Fibroblast of pulmonary artery (primary cell): ENCODE data around the gene AGTRAP.

Experiments used
- DNase-seq: peaks from one replicate; pipeline ENCODE4 v3.0.0-alpha.2; 2010; ENCODE audit warnings: low read depth
- H3K4me3 ChIP-seq: replicated peaks from 2 replicates; pipeline ENCODE4 v1.5.1; 2011; ENCODE audit warnings: low read depth, mild to moderate bottlenecking, control low read depth, low read length, moderate library complexity
- CTCF ChIP-seq: IDR thresholded peaks from 2 replicates; pipeline ENCODE4 v1.5.1; 2011; ENCODE audit warnings: mild to moderate bottlenecking, control low read depth, low read length, inconsistent platforms; ENCODE audit errors: missing control alignments

AGTRAP gene

DNA sequence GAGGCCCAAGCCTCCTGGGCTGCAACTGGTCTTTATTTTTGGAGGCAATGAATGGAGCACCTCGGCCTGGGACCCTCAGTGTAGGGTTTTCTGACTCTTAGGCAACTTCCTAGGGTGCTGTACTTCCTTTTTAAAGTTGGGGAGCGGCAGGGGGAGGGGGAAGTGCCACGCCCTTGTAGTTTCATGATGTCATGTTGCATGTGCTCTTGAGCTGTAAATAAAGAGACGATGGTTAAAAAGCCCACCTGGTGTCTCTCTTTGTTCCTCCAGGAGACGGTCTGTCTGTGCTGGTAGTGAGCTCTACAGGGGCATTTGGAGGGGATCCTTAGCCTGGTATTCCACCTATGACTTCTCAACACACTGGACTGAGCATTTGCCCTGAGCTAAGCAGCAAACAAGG, 10.3 kb upstream of the AGTRAP start:
- no peak overlapping the region for H3K4me3 ChIP-seq
- DNase-seq: no peak
- no peak for TF ChIP-seq CTCF

- no peak for DNase-seq
- no peak for TF ChIP-seq CTCF
- no peak overlapping the region for H3K4me3 ChIP-seq
Measured at GRCh38 chr1:11727119-11727518, 8.8 kb upstream of the AGTRAP start.

DNA sequence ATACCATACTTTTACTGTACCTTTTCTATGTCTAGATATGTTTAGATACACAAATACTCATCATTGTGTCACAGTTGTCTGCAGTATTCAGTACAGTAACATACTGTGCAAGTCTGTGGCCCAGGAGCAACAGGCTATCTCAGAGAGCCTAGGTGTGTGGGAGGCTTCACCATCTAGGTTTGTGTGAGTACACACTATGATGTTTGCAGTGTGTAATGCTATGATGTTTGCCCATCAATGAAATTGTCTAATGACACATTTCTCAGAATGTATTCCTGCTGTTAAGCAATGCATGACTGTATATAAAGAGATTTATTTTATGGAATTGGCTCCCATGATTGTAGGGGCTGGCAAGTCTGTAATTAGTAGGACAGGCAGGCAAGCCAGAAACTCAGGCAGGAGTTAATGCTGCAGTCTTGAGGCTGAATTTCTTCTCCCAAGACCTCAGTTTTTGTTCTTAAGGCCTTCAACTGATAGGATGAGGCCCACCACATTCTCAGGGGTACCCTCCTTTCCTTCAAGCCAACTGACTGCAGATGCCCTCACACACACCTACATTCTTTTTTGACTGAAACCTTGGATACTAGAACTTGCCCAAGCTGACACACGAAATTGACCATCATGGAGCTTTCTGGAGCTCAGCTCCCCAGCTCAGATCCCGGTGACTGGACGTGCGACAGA, 7.7 kb upstream of the AGTRAP start:
- no peak overlapping the region for H3K4me3 ChIP-seq
- TF ChIP-seq CTCF: no peak
- no peak for DNase-seq

- TF ChIP-seq CTCF: no peak
- DNase-seq: no peak
- H3K4me3 ChIP-seq: no peak overlapping the region
Measured at GRCh38 chr1:11729155-11729497, 6.8 kb upstream of the AGTRAP start.

GRCh38 chr1:11729498-11730428, 6.2 kb upstream of the AGTRAP start:
- TF ChIP-seq CTCF: no peak
- no peak overlapping the region for H3K4me3 ChIP-seq
- no peak for DNase-seq

DNA sequence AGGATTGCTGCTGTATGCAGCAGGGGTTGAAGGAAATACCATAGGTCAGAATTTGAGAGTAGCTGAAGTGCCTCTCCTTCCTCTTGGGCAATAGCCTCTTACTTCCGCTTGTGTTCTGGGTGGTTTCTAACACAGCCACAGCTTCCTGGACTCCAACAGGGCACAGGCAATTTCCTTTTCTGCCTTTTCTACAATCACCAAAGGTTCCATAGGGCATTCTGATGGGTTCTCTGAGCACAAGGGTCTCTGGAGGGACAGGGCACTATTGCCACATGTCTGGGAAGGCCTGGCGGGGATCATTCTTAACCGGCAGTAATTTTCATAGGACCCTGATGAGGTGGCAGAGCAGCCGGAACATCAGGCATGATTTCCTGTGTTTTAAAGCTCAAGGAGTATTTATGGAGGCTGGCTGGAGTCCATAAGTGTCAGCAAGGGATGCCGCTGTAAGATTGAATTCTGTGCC, 5.5 kb upstream of the AGTRAP start:
- TF ChIP-seq CTCF: no peak
- no peak overlapping the region for H3K4me3 ChIP-seq
- peak; percentile 70 for DNase-seq
